ENCODE measurements around the gene NTN1. TPM values are rescaled to one million over a fixed set of nuclear protein-coding genes. Genes with fewer than 3 reads are reported as not detected.
A peak's percentile ranks its signal among the peaks of the same experiment; 100 is the strongest.

Gene NTN1
- total RNA-seq, 1 donor = 0.36 TPM

- Histone ChIP-seq H3K4me2 (ENCODE audit: insufficient read depth, low read length) (no peak overlapping the region), H3K4me1 (ENCODE audit: insufficient read depth, low read length) (peaks cover 4% of the 10 kb centered on the region), H3K4me3 (ENCODE audit: insufficient read depth, low read length) (no peak overlapping the region), H3K36me3 (ENCODE audit: insufficient read depth, low read length) (no peaks in the 10 kb centered on the region), H2AFZ (ENCODE audit: low read length) (no peak overlapping the region), H3K27ac (ENCODE audit: low read depth, low read length) (no peak overlapping the region), H4K20me1 (ENCODE audit: insufficient read depth, low read length) (no peaks in the 10 kb centered on the region), H3K27me3 (ENCODE audit: insufficient read depth, low read length) (no peaks in the 10 kb centered on the region), H3K79me2 (ENCODE audit: insufficient read depth, low read length) (no peaks in the 10 kb centered on the region), H3K9me3 (ENCODE audit: low read depth, low read length) (no peaks in the 10 kb centered on the region)
- TF ChIP-seq CTCF (IDR thresholded peaks at IDR 0.05; ENCODE audit: extremely low read depth, low read depth, low read length) = no peak
- peak; percentile 65 for DNase-seq (ENCODE audit: insufficient read length, low spot score, missing footprints)
These were observed 145.5 kb downstream of the NTN1 start for GRCh38 chr17:9166788-9167187.

- TF ChIP-seq CTCF (IDR thresholded peaks at IDR 0.05; ENCODE audit: extremely low read depth, low read depth, low read length) = no peak
These were observed 146.1 kb downstream of the NTN1 start for GRCh38 chr17:9167379-9167778.

GRCh38 chr17:9169116-9169515 is 147.8 kb downstream of the NTN1 start:
- Histone ChIP-seq H3K4me2 (ENCODE audit: insufficient read depth, low read length) (no peak overlapping the region), H3K36me3 (ENCODE audit: insufficient read depth, low read length) (no peaks in the 10 kb centered on the region), H3K79me2 (ENCODE audit: insufficient read depth, low read length) (no peaks in the 10 kb centered on the region), H3K4me1 (ENCODE audit: insufficient read depth, low read length) (no peaks in the 10 kb centered on the region), H3K27ac (ENCODE audit: low read depth, low read length) (no peak overlapping the region), H2AFZ (ENCODE audit: low read length) (no peak overlapping the region), H3K4me3 (ENCODE audit: insufficient read depth, low read length) (no peak overlapping the region), H3K27me3 (ENCODE audit: insufficient read depth, low read length) (no peaks in the 10 kb centered on the region), H4K20me1 (ENCODE audit: insufficient read depth, low read length) (no peaks in the 10 kb centered on the region), H3K9me3 (ENCODE audit: low read depth, low read length) (no peaks in the 10 kb centered on the region)
- no peak for TF ChIP-seq CTCF (IDR thresholded peaks at IDR 0.05; ENCODE audit: extremely low read depth, low read depth, low read length)
- no peak for DNase-seq (ENCODE audit: insufficient read length, low spot score, missing footprints)

More at GRCh38 chr17:9167379-9167778, 146.1 kb downstream of the NTN1 start:
- H3K79me2 ChIP-seq (ENCODE audit: insufficient read depth, low read length) = no peaks in the 10 kb centered on the region
- no peak overlapping the region for H2AFZ ChIP-seq (ENCODE audit: low read length)
- H3K4me3 ChIP-seq (ENCODE audit: insufficient read depth, low read length) = no peak overlapping the region
- no peaks in the 10 kb centered on the region for H3K9me3 ChIP-seq (ENCODE audit: low read depth, low read length)
- peak; percentile 53 for DNase-seq (ENCODE audit: insufficient read length, low spot score, missing footprints)
- H3K4me2 ChIP-seq (ENCODE audit: insufficient read depth, low read length) = no peak overlapping the region
- no peak overlapping the region for H3K27ac ChIP-seq (ENCODE audit: low read depth, low read length)
- no peaks in the 10 kb centered on the region for H4K20me1 ChIP-seq (ENCODE audit: insufficient read depth, low read length)
- no peaks in the 10 kb centered on the region for H3K27me3 ChIP-seq (ENCODE audit: insufficient read depth, low read length)
- H3K4me1 ChIP-seq (ENCODE audit: insufficient read depth, low read length) = peaks cover 4% of the 10 kb centered on the region
- H3K36me3 ChIP-seq (ENCODE audit: insufficient read depth, low read length) = no peaks in the 10 kb centered on the region

GRCh38 chr17:9170336-9170735 is 149.0 kb downstream of the NTN1 start:
- H3K4me3 ChIP-seq (ENCODE audit: insufficient read depth, low read length) = no peak overlapping the region
- no peaks in the 10 kb centered on the region for H3K27me3 ChIP-seq (ENCODE audit: insufficient read depth, low read length)
- no peaks in the 10 kb centered on the region for H3K79me2 ChIP-seq (ENCODE audit: insufficient read depth, low read length)
- no peaks in the 10 kb centered on the region for H4K20me1 ChIP-seq (ENCODE audit: insufficient read depth, low read length)
- no peak overlapping the region for H2AFZ ChIP-seq (ENCODE audit: low read length)
- H3K4me1 ChIP-seq (ENCODE audit: insufficient read depth, low read length) = no peaks in the 10 kb centered on the region
- no peak overlapping the region for H3K27ac ChIP-seq (ENCODE audit: low read depth, low read length)
- no peak for TF ChIP-seq CTCF (IDR thresholded peaks at IDR 0.05; ENCODE audit: extremely low read depth, low read depth, low read length)
- DNase-seq (ENCODE audit: insufficient read length, low spot score, missing footprints) = peak; percentile 58
- no peaks in the 10 kb centered on the region for H3K36me3 ChIP-seq (ENCODE audit: insufficient read depth, low read length)
- no peaks in the 10 kb centered on the region for H3K9me3 ChIP-seq (ENCODE audit: low read depth, low read length)
- no peak overlapping the region for H3K4me2 ChIP-seq (ENCODE audit: insufficient read depth, low read length)
